HCT116 (cell line): ENCODE results near the gene CDCP1. TPM values are rescaled to one million over a fixed set of nuclear protein-coding genes. Genes with fewer than 3 reads are reported as not detected.

Experiments used
- ATAC-seq: fragments of 200-7000 bp; cut with Tn5 transposase; 2 replicates; pipeline ENCODE4 v1.9.1; 2020; ENCODE audit warnings: mild to moderate bottlenecking, moderate library complexity
- BruUV-seq: library from RNA; stranded (reverse); fragments of 400-500 nt; replicated peaks from 2 replicates; lab custom pipeline; 2021; lab: Mats Ljungman, UMichigan
- CTCF ChIA-PET: fragments of 300-600 bp; sonication (Branson Sonifier 250); formaldehyde crosslinking; loops from one replicate; lab custom pipeline; 2021; ENCODE audit warnings: antibody characterized with exemption; lab: Charles Lee
- POLR2A ChIA-PET: fragments of 300-600, 350-600 bp; sonication (Branson Sonifier 250); formaldehyde crosslinking; loops from one replicate; lab custom pipeline; 2021; ENCODE audit warnings: antibody characterized with exemption; lab: Charles Lee
- RAD21 ChIA-PET, 2 experiments: fragments of 300-600 bp; sonication (Branson Sonifier 250); formaldehyde crosslinking; loops; one replicate each; lab custom pipeline; 2023; ENCODE audit warnings: low total read pairs in 2 of 2; ENCODE audit not compliant: uncharacterized antibody in 2 of 2, unreplicated experiment in 2 of 2, low non-redundant PET in 1 of 2; lab: Charles Lee
- DNase-seq: peaks from one replicate; pipeline ENCODE4 v3.0.0-alpha.2; 2010; ENCODE audit warnings: low read depth, low spot score
- H2AFZ ChIP-seq: fragments of 200-600 bp; shearing (Covaris generic), sonication (generic); 2 replicates; pipeline ENCODE4 v1.6.1; 2017; ENCODE audit warnings: low read depth, mixed run types, mixed read lengths, antibody characterized with exemption, low read length; ENCODE audit not compliant: poor library complexity, severe bottlenecking
- H3K27ac ChIP-seq: 2 replicates; pipeline ENCODE4 v1.5.1; 2012; ENCODE audit warnings: low read depth, low read length
- H3K27me3 ChIP-seq: fragments of 200-600 bp; sonication (generic); 2 replicates; pipeline ENCODE4 v1.6.1; 2016; ENCODE audit warnings: mixed run types, low read length, mixed read lengths; ENCODE audit not compliant: insufficient read depth
- H3K36me3 ChIP-seq, 2 experiments: fragments of 200-500 bp in 1 of 2; fragments of 200-600 bp in 1 of 2; sonication (Bioruptor generic) in 1 of 2; sonication (generic) in 1 of 2; 2 replicates each; pipeline versions ENCODE4 v1.5.1 to v1.6.1; 2014 to 2016; ENCODE audit warnings: low read length in 2 of 2, inconsistent platforms in 1 of 2, mixed read lengths in 1 of 2, mixed run types in 1 of 2; ENCODE audit not compliant: insufficient read depth in 2 of 2, control insufficient read depth in 1 of 2
- H3K4me1 ChIP-seq, 2 experiments: fragments of 200-600 bp in 1 of 2; sonication (generic) in 1 of 2; 2 replicates each; pipeline versions ENCODE4 v1.5.1 to v1.6.1; 2012 to 2017; ENCODE audit warnings: low read length in 2 of 2, inconsistent platforms in 1 of 2, mild to moderate bottlenecking in 1 of 2, mixed read lengths in 1 of 2, mixed run types in 1 of 2, moderate library complexity in 1 of 2; ENCODE audit not compliant: insufficient read depth in 2 of 2, control insufficient read depth in 1 of 2
- H3K4me2 ChIP-seq: fragments of 200-600 bp; sonication (generic); 2 replicates; pipeline ENCODE4 v1.6.1; 2017; ENCODE audit warnings: mixed run types, low read length, mixed read lengths
- H3K4me3 ChIP-seq, 2 experiments: fragments of 200-600 bp in 1 of 2; sonication (generic) in 1 of 2; replicated peaks in 1 of 2; 2 replicates each; pipeline ENCODE4 v1.5.1; 2011 to 2016; ENCODE audit warnings: low read length in 2 of 2, control low read depth in 1 of 2, low read depth in 1 of 2, mild to moderate bottlenecking in 1 of 2, mixed read lengths in 1 of 2, mixed run types in 1 of 2
- H3K79me2 ChIP-seq: fragments of 200-600 bp; sonication (generic); 2 replicates; pipeline ENCODE4 v1.6.1; 2017; ENCODE audit warnings: mild to moderate bottlenecking, mixed run types, low read length, moderate library complexity, mixed read lengths; ENCODE audit not compliant: insufficient read depth
- H3K9ac ChIP-seq: fragments of 200-600 bp; sonication (generic); 2 replicates; pipeline ENCODE4 v1.6.1; 2016; ENCODE audit warnings: low read length, mixed read lengths
- H3K9me2 ChIP-seq: fragments of 200-600 bp; sonication (generic), shearing (Covaris generic); 2 replicates; pipeline ENCODE4 v1.6.1; 2017; ENCODE audit warnings: mixed run types, mild to moderate bottlenecking, moderate library complexity; ENCODE audit not compliant: insufficient read depth
- H3K9me3 ChIP-seq, 2 experiments: fragments of 200-500 bp in 1 of 2; fragments of 200-600 bp in 1 of 2; sonication (Bioruptor generic) in 1 of 2; sonication (generic) in 1 of 2; 2 replicates each; pipeline ENCODE4 v1.6.1; 2014 to 2017; ENCODE audit warnings: low read length in 2 of 2, mixed read lengths in 2 of 2, inconsistent platforms in 1 of 2, low read depth in 1 of 2, mild to moderate bottlenecking in 1 of 2, mixed run types in 1 of 2, moderate library complexity in 1 of 2; ENCODE audit not compliant: control insufficient read depth in 1 of 2, insufficient read depth in 1 of 2
- H4K20me1 ChIP-seq: fragments of 200-600 bp; sonication (generic), shearing (Covaris generic); 2 replicates; pipeline ENCODE4 v1.6.1; 2017; ENCODE audit warnings: mixed run types, mild to moderate bottlenecking, moderate library complexity; ENCODE audit not compliant: insufficient read depth
- CBX3 ChIP-seq: IDR thresholded peaks from 2 replicates; pipeline ENCODE4 v1.6.1; 2012; ENCODE audit warnings: low read depth
- CEBPB ChIP-seq: IDR thresholded peaks from 2 replicates; pipeline ENCODE4 v1.6.1; 2012; ENCODE audit warnings: low read depth
- EGR1 ChIP-seq: IDR thresholded peaks from 2 replicates; pipeline ENCODE4 v1.6.1; 2012; ENCODE audit warnings: low read depth
- MAX ChIP-seq: IDR thresholded peaks from 2 replicates; pipeline ENCODE4 v1.6.1; 2012
- POLR2AphosphoS5 ChIP-seq: IDR thresholded peaks from 2 replicates; pipeline ENCODE4 v1.6.1; 2011; ENCODE audit warnings: mild to moderate bottlenecking, low read depth, low read length, moderate library complexity
- TCF7L2 ChIP-seq: IDR thresholded peaks from 2 replicates; pipeline ENCODE4 v1.7.0; 2011; ENCODE audit warnings: borderline replicate concordance, inconsistent platforms; ENCODE audit not compliant: insufficient read depth, insufficient read length; ENCODE audit errors: extremely low read depth
- YY1 ChIP-seq: IDR thresholded peaks from 2 replicates; pipeline ENCODE4 v1.6.1; 2011; ENCODE audit warnings: low read length, low read depth, moderate library complexity, mild to moderate bottlenecking; ENCODE audit not compliant: insufficient replicate concordance; ENCODE audit errors: extremely low read depth
- ZFX ChIP-seq: fragments of 450-650 bp; IDR thresholded peaks from 2 replicates; pipeline ENCODE4 v1.6.1; 2017
- ZNF274 ChIP-seq: fragments of 200-500 bp; sonication (Bioruptor generic); IDR thresholded peaks from 2 replicates; pipeline ENCODE4 v1.6.1; 2014; ENCODE audit warnings: mild to moderate bottlenecking, low read depth, low read length, inconsistent platforms
- intact Hi-C: fragments of 100-400 bp; cut with micrococcal nuclease; formaldehyde crosslinking; loops from 2 replicates; pipeline ENCODE4 v1.10.0; 2022
- total RNA-seq: library from RNA; stranded (reverse); gene quantifications from one replicate; pipeline ENCODE4 v1.2.1, GENCODE V29; 2021; ENCODE audit not compliant: unreplicated experiment

CDCP1 gene
- total RNA-seq, 1 experiment from 2014 or later, result 196 TPM

GRCh38 chr3:45181496-45181895 is 35.3 kb upstream of the CDCP1 start:
- CTCF ChIA-PET, result no interaction called here
- no peak overlapping the region for H3K27ac ChIP-seq
- BruUV-seq, result no TSS peak

GRCh38 chr3:45180899-45181298 is 34.7 kb upstream of the CDCP1 start:
- H3K4me3 ChIP-seq, result no peak overlapping the region
- ChIA-PET CTCF (no interaction called here), POLR2A (no interaction called here), RAD21 (no interaction called here)
- no TSS peak for BruUV-seq
- no peaks in the 10 kb centered on the region for H3K27me3 ChIP-seq
- ATAC-seq (no peak), DNase-seq (no peak)
- H3K4me2 ChIP-seq, result no peak overlapping the region
- H3K36me3 ChIP-seq, result no peaks in the 10 kb centered on the region
- no peak overlapping the region for H3K27ac ChIP-seq
- H3K79me2 ChIP-seq, result no peaks in the 10 kb centered on the region
- H3K4me1 ChIP-seq, result peaks cover 24 to 35% of the 10 kb centered on the region in 2 experiments; a peak in 3 of 4 replicates
- H2AFZ ChIP-seq, result no peak overlapping the region
- H3K9me2 ChIP-seq, result no peaks in the 10 kb centered on the region
- H3K9ac ChIP-seq, result no peak overlapping the region
- intact Hi-C loops, result no loop called here
- H4K20me1 ChIP-seq, result no peaks in the 10 kb centered on the region
- no peaks in the 10 kb centered on the region for H3K9me3 ChIP-seq
- TF ChIP-seq TCF7L2, result no peak

More at GRCh38 chr3:45181496-45181895, 35.3 kb upstream of the CDCP1 start:
- TF ChIP-seq ZNF274 (no peak), YY1 (no peak), CEBPB (no peak), MAX (no peak), POLR2AphosphoS5 (no peak), EGR1 (no peak), CBX3 (no peak), ZFX (no peak)
- H3K27me3 ChIP-seq, result no peaks in the 10 kb centered on the region
- intact Hi-C loops, result no loop called here
- POLR2A ChIA-PET, result no interaction called here
- no peaks in the 10 kb centered on the region for H3K9me2 ChIP-seq
- H3K79me2 ChIP-seq, result no peaks in the 10 kb centered on the region
- no peak overlapping the region for H3K4me3 ChIP-seq
- H3K4me1 ChIP-seq, result peaks cover 24 to 35% of the 10 kb centered on the region in 2 experiments; a peak in 3 of 4 replicates
- H4K20me1 ChIP-seq, result no peaks in the 10 kb centered on the region
- no peak for DNase-seq
- no peaks in the 10 kb centered on the region for H3K9me3 ChIP-seq
- H2AFZ ChIP-seq, result no peak overlapping the region
- RAD21 ChIA-PET, result no interaction called here
- no peak overlapping the region for H3K9ac ChIP-seq
- H3K36me3 ChIP-seq, result no peaks in the 10 kb centered on the region
- no peak overlapping the region for H3K4me2 ChIP-seq
- no peak for ATAC-seq
